ENCODE measurements around the gene MAU2.

DNA sequence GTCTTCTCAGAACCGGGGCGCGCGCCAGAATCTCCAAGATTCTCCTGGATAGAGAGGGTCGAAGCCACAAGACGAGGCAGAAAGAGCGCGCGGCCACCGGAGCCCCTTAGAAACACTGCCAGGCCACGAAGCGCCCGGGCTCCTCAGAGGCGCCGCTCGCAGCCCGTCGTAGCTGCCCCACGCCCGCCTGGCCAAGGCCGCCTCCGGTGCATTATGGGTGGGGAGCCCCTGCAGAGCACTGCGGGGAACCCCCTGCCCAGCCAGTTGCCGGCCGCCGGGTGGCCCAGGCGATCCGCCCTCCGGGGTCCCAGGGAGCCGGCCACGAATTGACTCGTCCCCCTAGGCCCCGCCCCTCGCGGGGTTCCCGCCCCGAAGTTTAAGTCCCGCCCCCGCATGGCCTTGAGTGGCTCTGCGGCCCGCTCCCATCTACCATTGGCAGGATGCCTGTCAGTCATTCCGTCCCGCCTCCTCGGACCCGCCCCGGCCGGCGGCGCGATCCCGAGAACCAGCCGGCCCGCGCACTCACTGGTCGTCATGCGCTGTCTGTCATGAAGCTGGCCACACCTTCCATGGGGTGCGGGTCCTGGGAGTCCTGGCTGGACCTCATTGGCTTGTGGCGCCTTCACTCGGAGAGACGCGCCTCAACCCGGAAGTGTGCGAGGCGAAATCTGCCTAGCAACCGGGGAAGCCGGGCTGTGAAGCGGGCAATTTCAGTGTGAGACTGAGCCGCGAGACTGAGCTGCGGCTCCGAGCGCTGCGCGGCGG lies 64.7 kb downstream of the MAU2 start:
- TF ChIP-seq CTCF (IDR thresholded peaks at IDR 0.05), result peak in 2 of 6 experiments; percentile 5 to 37
- TF ChIP-seq POLR2A (IDR thresholded peaks at IDR 0.05), result peak in 1 of 2 donors; percentile 66
